CD4-positive, alpha-beta T cell treated with Interleukin-6 for 4 hours (primary cell): ENCODE data around the gene BMAL2.

Source experiments
- DNase-seq: peaks from one replicate; pipeline ENCODE4 v3.0.0-alpha.2; 2020; ENCODE audit warnings: mixed read lengths

Gene BMAL2

GRCh38 chr12:27359578-27360340, 27.1 kb downstream of the BMAL2 start:
- no peak for DNase-seq

- DNase-seq: no peak
Measured at GRCh38 chr12:27361372-27361771, 28.7 kb downstream of the BMAL2 start.

GRCh38 chr12:27366621-27367020, 34.0 kb downstream of the BMAL2 start:
- no peak for DNase-seq

GRCh38 chr12:27367078-27367477, 34.4 kb downstream of the BMAL2 start:
- no peak for DNase-seq

GRCh38 chr12:27382171-27382795, 49.6 kb downstream of the BMAL2 start:
- DNase-seq: no peak
